T-helper 1 cell (primary cell): Measurements from ENCODE around the gene COA7.
"Not testable (repeated sequence)": the region's sequence is repeated elsewhere in the genome, so short reads cannot be mapped to it uniquely, and the experiment has no call there.

Experiments
- DNase-seq, 5 donors: peaks; one replicate each; pipeline ENCODE4 v3.0.0-alpha.2; 2012 to 2020
- total RNA-seq, 4 donors: gene quantifications; one replicate each; lab custom pipeline; 2026; lab: John Stamatoyannopoulos, UW

Gene COA7
- total RNA-seq = 1.6 to 4.0 (median 2.7) reads per million in 4 donors

DNA sequence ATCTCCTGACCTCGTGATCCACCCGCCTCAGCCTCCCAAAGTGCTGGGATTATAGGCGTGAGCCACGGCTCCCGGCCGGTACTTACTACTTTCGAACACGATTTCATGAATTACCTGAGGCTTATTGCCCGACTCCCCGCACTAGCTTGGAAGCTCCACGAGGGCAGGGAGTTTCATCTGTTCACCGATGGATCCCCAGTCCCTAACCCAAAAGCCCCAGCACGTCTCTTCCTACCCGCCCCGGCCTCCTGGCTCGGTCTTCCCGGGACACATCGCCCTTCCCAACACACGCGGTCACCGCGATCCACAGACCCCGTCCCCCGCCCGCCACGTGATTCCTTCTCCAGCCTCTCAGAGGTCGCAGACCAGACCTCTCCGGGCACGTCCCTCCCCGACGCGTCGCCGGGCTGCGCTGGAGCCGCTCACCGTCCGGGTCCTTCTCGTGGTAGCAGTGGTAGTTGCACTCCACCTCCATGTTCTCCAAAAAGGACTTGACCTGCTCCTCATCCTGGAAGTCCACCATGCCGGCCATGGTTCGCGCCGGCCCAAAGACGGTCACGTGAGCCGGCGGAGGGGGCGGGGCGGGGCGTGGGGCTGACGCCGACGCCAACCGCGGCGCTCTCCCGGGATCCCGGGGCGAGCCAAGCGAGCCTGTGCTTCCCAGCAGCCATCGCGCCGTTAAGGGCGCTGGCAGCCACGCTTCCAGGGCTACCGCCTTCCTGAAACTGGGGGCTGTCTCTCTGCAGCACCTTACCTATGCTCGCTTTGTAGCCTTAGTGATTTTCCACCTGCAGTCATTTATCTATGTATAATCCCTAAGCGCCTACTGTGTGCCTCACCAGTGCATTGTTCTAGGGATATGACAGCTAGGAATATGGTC, at the start of gene COA7:
TSS of gene COA7 (minus strand) at position 553 of the 880 bp plus-strand sequence. CDS start at position 532, 21 bp downstream.
- peak; percentile 48 to 74 (median 55) for DNase-seq

DNA sequence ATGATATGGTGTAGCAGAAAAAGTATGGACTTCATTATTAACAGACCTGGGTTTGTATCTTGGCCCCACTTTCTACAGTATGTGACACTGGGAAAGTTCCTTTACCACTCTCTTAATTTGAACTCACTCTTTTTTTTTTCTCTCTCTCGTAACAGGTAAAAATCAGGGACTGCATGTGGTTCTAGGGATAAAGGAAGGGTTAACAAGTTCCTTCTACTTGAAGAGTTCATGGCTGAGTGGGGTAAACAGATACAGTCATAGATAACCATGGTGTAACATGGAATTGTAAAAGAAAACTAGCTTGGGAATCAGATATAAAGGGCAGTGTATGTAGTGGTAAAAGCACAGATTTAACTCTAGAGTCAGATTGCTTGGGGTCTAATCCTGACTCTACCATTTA, 49.3 kb upstream of the COA7 start:
- no peak for DNase-seq

DNA sequence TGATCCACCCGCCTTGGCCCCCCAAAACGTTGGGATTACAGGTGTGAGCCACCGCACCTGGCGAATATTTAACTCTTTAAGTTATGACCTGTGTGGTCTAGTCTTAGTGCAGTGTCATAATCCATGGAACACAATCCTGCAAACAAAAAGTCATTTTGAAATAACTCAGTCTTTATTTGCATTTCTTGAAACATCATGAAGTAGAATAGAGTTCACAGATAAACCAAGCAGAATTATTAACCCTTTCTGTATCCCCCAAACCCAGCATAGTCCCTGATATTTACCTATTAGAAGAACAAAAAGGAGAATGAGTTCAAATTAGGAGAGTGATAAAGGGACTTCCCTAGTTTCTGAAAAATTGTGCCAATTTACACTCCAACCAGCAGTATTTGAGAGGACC, 48.0 kb upstream of the COA7 start:
- DNase-seq = no peak

DNA sequence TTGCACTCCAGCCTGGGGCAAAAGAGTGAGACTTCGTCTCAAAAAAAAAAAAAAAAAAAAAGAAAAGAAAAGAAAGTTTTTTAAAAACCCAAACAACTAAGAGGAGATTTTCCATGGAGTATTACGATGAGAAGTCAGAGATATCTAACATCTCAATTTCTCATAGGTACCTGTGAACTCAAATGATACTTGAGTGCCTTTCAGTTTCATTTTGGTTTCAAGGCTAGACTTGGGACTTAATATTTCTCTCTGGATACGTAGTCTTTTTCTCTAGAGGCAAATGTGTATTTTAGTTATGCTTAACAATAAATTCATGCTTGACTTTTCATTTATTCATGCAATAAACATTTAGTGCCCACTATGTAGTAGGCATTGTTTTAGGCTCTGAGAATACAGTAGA, 43.1 kb upstream of the COA7 start:
- DNase-seq = no peak

DNA sequence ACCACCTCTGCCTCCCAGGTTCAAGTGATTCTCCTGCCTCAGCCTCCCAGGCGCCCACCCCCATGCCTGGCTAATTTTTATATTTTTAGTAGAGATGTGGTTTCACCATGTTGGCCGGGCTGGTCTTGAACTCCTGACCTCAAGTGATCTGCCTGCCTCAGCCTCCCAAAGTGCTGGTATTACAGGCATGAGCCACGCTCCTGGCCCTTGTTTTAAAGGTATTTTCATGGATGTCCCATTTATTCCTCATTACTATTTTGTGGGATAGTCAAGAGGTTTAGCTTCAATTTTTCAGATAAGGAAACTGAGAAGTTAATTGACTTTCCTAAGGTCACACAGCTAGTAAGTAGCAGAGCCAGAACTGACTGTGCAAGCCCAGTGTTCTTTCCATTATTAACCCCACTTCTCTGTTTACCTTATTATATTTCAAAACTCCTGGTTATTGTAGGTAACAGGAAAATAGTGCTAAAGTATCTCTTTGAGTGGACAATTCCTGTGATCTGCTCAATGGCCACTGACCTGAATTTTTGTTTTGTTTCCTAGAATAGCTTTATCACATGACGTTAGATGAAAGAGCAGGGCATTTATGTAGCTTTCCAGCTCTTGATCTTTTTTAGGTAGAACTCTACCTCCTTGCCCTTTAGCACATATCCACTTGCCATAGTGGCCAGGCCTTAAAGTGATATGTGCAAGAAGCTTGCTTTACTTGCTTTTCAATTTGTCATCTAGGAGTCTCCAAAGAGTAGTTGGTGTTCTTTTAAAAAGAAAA, 41.7 kb upstream of the COA7 start:
- no peak for DNase-seq

DNA sequence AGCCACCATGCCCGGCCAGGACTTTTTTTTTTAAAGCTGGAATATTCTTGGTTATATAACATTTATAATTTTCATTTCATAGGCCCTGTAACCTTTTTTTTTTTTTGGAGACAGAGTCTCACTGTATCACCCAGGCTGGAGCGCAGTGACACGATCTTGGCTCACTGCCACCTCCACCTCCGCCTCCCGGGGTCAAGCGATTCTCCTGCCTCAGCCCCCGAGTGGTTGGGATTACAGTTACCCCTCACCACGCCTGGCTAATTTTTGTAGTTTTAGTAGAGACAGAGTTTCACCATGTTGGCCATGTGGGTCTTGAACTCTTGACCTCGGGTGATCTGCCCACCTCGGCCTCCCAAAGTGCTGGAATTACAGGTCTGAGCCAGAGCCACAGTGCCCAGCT, 40.7 kb upstream of the COA7 start:
- DNase-seq = no peak

DNA sequence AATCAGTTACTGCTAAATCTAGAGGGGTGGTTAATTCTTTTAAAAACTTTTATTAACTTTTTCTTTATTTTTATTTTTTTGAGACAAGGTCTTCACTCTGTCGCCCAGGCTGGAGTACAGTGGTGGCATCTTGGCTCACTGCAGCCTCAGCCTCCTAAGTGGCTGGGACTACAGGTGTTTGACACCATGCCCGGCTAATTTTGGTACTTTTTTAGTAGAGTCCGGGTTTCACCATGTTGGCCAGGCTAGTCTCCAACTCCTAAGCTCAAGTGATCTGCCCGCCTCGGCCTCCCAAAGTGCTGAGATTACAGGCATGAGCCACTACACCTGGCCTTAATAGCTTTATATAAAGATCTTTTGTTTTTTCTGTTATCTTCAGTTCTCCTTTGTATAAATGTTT, 40.0 kb upstream of the COA7 start:
- DNase-seq = no peak

DNA sequence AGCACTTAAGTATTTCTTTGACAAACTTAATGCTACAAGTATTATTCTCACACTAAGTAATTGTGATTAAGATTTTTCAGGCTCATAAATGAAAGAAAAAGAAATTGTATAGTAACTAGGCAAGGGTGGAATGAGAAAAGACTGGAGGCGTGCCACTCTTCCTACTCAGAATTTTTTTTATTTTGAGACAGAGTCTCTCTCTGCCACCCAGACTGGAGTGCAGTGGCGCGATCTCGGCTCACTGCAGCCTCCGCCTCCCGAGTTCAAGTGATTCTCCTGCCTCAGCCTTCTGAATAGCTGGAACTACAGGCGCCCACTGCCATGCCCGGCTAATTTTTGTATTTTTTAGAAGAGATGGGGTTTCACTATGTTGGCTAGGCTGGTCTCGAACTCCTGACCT, 37.2 kb upstream of the COA7 start:
- DNase-seq = not testable (repeated sequence)

DNA sequence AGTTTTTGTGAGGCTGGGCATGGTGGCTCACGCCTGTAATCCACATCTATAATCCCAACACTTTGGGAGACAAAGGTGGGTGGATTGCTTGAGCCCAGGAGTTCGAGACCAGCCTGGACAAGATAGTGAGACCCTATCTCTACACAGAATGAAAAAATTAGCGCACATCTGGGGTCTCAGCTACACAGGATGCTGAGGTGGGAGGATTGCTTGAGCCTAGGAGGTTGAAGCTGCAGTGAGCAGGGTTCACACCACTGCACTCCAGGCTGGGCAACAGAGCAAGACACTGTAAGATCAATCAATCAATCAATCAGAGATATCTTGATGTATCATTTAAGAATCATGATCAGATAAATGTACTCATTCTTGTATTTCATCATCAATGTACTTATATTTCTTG, 35.2 kb upstream of the COA7 start:
- no peak for DNase-seq

DNA sequence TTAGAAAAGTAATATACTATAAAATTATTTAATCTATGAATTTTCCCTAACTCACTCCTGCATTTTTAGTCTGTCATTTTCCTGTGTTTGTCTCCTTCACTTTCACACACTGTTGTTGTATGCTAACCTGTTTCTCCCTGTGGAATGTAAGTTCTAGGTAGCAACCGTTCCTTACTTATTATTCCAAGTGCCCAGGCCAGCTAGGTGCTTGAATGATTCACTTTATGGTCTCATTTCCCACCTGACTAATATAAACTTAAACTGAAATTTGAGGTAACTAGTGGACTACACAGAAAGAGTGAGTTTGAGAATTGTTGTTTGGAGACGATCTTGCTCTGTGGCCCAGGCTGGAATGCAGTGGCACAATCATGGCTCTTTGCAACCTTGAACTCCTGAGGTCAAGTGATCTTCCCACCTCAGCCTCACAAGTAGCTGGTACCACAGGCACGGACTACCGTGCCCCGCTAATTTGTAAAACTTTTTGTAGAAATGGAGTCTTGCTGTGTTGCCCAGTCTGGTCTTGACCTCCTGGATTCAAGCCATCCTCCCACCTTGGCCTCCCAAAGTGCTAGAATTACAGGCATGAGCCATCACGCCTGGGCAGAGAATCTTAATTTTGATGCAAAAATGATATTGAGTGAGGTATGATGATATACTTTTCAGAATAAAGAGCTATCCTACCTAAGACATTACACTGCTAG, 30.0 kb upstream of the COA7 start:
- DNase-seq = no peak

DNA sequence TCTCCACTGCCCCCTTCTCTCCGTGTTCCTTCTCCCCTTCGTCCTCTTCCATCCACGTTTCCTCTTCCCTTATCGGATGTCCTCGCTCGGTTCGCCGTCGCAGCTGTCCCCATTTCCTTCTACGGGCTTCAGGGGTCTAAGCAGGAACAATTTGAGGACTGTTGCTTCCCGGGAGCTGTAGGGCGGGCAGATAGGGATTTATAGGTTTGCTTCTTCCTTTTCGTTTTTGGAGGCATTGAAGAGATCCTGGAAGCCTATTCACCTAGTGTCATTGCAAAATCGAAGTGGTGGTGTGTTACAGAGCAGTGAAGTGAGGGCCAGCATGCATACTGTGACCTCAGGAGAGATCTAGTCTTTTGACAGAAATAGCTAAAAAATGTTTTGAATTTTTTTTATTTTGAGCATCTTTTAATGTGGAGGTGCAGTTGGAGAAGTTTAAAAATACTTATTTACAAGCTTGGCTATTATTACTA, 29.0 kb upstream of the COA7 start:
- DNase-seq = no peak

DNA sequence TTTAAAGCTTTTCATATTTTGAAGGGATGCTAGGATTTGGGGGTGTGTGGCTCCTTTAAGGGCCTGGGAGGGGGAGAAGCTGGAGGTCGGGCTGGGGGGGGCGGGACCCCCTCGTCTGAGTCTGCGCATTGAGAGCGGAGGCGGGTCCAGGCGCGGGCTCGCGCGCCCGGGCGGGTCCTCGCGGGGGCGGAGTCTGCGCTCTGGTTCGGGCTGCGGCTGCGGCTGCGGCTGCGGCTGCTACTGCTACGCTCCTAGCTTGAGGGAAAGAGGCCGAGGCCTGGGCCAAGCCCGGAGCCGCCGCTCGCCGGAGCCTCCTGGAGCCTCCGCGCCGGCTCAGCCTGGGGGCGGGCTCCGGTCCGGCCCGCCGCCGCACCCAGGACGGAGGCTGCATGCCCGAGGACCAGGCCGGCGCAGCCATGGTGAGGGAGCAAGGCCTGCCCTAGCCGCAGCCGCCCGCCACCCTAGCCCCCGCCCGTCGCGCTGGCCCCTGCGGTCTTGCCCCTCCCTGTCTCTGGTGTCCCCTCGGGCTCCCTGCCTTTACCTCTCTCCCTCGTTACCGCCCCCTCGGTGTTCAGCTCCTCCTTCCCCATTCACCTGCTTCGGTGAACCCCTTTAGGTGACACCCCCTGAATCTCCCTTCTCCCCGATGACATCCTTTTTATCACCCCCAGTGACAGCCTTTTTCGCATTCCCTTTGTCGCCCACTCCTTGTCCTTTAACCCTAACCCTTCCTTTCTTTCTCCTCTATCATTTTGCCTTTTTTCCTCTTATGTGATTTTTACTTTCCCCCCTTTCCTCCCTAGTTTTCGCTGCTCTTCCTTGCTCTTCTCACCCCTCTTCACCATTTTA, 28.3 kb upstream of the COA7 start, which contains the start of gene ZYG11B:
TSS of gene ZYG11B (plus strand) at position 189 of the 849 bp plus-strand sequence. CDS start at position 390, 201 bp downstream.
- peak; percentile 83 to 89 (median 88) for DNase-seq

DNA sequence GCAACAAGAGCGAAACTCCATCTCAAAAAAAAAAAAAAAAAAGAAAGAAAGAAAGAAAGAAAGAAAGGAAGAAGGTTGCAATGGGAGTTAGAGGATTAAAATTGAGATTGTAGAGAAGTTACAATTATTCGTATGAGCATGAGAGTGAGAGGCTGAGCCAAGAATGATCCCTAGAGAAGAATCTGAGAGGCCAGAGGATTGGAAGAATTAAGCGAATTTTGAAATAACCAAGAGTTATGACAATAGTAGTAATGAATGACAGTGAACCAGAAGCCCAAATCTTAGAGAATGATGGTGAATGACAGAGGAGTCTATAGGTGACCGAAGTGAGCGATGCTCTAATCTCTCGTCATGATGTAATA, 27.7 kb upstream of the COA7 start:
- no peak for DNase-seq

DNA sequence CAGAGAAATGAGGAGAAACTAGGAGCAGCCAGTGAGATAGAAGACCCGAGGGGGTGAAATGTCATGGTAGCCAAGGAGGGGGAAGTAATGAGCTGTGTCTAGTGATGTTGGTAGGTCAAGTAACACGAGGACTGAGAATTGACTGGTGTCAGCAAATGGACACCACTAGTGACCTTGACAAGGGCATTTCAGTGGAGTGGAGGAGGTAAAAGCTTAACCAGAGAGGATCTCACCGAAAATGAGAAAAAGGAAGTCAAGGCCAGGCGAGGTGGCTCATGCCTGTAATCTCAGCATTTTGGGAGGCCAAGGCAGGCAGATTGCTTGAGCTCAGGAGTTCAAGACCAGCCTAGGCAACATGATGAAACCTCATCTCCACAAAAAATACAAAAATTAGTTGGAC, 25.1 kb upstream of the COA7 start:
- DNase-seq = no peak

DNA sequence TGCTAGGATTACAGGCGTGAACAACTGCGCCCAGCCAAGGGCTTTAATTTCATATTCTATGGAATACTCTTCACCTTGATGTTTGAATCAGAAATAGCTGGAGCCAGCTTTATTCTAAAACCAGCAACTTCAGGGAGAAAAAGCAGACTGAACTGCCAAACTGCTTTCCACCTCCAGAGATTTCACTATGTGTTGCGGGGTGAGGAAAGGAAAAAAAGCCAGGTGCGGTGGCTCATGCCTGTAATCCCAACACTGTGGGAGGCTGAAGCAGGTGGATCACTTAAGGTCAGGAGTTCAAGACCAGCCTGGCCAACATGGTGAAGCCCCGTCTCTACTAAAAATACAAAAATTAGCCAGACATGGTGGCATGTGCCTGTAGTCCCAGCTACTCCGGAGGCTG, 17.1 kb upstream of the COA7 start:
- DNase-seq = not testable (repeated sequence)

DNA sequence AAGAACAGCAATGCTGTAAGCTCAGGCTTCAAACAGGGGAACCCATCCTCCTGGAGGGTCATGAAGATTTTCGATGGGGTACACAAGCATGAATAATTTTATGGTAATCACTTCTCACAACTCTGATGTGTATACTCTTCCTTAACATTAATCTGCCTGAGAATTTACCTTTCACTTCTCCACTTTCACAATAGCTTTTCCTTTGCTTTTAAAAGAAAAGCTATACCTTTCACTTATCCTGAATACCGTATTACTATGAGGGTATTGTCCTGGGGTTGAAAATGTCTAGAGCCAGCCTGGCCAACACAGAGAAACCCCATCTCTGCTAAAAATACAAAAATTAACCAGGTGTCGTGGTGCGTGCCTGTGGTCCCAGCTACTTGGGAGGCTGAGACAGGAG, 15.4 kb upstream of the COA7 start:
- no peak for DNase-seq

DNA sequence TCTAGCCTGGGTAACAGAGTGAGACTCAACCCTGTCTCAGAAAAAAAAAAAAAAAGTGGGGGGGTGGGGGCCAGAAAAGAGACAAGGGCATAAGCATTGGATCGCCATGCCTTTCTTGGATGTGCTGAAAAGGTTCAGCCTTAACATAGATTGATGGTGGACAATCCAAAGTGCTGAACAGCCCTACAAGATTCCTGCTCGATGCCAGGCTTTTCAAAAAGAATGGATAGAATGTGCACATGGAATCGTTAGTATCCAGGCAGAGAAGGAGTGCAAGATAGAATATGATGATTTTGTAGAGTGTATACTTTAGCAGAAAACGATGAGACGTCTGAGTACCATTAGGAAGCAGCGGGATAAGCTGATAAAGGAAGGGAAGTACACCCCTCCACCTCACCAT, 10.9 kb upstream of the COA7 start:
- DNase-seq = no peak

DNA sequence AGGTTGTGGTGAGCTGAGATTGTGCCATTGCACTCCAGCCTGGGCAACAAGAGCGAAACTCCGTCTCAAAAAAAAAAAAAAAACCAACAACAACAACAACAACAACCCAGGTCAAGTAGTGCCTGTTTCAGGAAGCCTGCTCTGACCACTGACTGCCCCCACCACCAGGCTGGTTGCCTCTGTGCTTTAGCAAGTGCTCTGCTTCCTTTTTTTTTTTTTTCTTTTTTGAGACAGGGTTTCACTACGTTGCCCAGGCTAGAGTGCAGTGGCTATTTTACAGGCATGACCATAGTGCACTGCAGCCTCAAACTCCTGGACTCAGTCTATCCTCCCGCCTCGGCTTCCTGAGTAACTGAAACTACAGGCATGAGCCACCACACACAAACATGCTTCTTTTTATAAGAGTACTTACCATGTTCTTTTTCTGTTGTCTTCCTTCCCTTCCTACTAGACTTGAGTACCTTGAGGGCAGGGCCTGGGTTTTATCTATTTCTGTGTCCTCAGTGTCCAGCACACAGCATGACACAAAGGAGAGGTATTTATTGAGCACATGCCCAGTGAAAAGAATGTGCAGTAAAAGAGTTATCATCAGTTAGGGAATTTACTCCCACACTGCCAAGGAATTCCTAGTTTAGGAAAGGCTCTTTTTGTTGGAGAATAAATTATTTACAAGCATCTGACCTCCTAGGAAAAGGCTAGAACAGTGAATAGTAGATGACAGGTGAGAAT, 9.9 kb upstream of the COA7 start:
- DNase-seq = no peak

DNA sequence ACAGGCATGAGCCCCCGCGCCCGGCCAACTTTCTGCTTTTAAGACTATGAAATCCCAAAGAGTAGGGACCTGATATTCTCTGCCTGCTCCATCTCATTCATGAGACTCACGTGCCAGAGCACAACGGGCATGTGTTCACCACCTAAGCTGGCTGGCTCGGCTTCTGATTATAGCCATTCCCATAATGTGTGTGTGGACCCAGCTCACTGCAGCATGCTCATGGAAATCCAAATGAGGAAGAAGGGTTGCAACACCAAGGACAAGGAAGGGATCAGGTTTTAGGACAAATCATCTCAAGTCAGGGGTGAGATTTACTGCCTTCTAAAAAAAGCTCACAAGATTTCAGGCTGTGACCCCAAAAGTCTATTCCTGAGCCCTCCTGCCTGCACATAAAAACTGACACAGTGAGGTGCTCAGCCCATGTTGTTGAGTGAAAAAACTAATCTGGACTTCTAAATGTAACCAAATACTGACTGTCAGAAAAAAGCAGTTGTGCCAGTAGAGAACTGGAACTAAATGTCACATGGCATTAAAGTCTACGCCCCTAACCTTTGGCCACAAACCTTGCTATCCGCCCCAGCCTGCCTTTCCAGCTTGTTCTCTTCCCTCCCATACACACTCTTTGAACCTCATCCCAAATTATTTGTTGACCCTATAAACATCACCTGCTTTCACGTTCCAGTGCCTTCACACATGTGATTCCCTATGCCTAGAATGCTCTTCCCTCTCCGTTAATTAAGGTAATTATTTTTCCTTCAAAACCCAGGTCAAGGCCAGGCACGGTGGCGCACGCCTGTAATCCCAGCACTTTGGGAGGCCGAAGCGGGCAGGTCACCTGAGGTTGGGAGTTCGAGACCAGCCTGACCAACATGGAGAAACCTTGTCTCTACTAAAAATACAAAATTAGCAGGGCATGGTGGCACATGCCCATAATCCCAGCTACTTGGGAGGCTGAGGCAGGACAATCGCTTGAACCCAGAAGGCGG, 9.1 kb upstream of the COA7 start:
- no peak for DNase-seq

DNA sequence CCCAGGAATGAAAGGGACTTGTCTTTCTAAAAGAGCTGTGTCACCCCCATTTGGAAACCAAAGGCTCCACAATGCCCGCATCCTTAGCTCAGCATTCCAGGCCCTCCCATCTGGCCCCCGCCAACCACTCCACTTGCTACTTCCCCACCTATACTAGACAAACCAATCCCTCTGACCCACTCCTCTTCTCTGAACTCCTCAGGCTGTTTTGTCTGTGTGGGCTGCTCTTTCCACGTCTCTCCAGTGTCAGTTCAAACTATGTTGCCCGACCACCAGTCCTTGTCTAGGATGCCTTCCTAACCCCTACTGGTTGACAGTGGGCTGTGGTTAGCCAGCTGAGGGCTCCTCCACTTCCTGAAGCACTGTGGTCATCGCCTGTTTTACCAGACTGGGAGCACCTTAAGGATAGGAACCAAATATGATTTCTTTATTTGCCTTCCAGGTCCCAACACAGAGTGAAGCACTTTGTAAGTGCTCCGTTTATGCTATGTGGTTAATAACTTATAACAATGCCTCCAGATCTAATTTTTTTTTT, 8.1 kb upstream of the COA7 start:
- no peak for DNase-seq
